Hematopoietic multipotent progenitor cell treated with erythropoietin and hydrocortisone succinate and interleukin-3 and kit ligand, for 17 days (in vitro differentiated cells): ENCODE results near the gene IGLL1.
"Not testable (repeated sequence)": the region's sequence is repeated elsewhere in the genome, so short reads cannot be mapped to it uniquely, and the experiment has no call there.

Experiments
- DNase-seq: peaks from one replicate; pipeline ENCODE4 v3.0.0-alpha.2; 2015; ENCODE audit warnings: low spot score

Gene IGLL1

GRCh38 chr22:23562186-23562585 is 17.9 kb downstream of the IGLL1 start:
- no peak for DNase-seq

GRCh38 chr22:23561025-23561510 is 19.0 kb downstream of the IGLL1 start:
- DNase-seq, result not testable (repeated sequence)

GRCh38 chr22:23560215-23560614 is 19.9 kb downstream of the IGLL1 start:
- DNase-seq, result not testable (repeated sequence)

- DNase-seq, result no peak
These were observed 22.6 kb downstream of the IGLL1 start for GRCh38 chr22:23557467-23557866.

- DNase-seq, result no peak
These were observed 23.1 kb downstream of the IGLL1 start for GRCh38 chr22:23557036-23557435.

GRCh38 chr22:23556026-23556620 is 24.0 kb downstream of the IGLL1 start:
- DNase-seq, result no peak

GRCh38 chr22:23555118-23555517 is 25.0 kb downstream of the IGLL1 start:
- DNase-seq, result no peak

- DNase-seq, result no peak
These were observed 25.9 kb downstream of the IGLL1 start for GRCh38 chr22:23553924-23554870.

GRCh38 chr22:23553438-23553837 is 26.7 kb downstream of the IGLL1 start:
- DNase-seq, result no peak

GRCh38 chr22:23552573-23552972 is 27.5 kb downstream of the IGLL1 start:
- DNase-seq, result no peak

- DNase-seq, result no peak
These were observed 28.7 kb downstream of the IGLL1 start for GRCh38 chr22:23551385-23551784.

- DNase-seq, result no peak
These were observed 29.9 kb downstream of the IGLL1 start for GRCh38 chr22:23550049-23550650.

- DNase-seq, result no peak
These were observed 30.9 kb downstream of the IGLL1 start for GRCh38 chr22:23549198-23549595.

GRCh38 chr22:23548501-23549197 is 31.4 kb downstream of the IGLL1 start:
- DNase-seq, result no peak

GRCh38 chr22:23547818-23548500 is 32.1 kb downstream of the IGLL1 start:
- DNase-seq, result no peak

- not testable (repeated sequence) for DNase-seq
These were observed 32.7 kb downstream of the IGLL1 start for GRCh38 chr22:23547382-23547781.

GRCh38 chr22:23544852-23545251 is 35.2 kb downstream of the IGLL1 start:
- no peak for DNase-seq

GRCh38 chr22:23543506-23544000 is 36.5 kb downstream of the IGLL1 start:
- DNase-seq, result not testable (repeated sequence)

GRCh38 chr22:23542933-23543332 is 37.2 kb downstream of the IGLL1 start:
- no peak for DNase-seq

- DNase-seq, result not testable (repeated sequence)
These were observed 37.7 kb downstream of the IGLL1 start for GRCh38 chr22:23542391-23542790.

GRCh38 chr22:23541849-23542281 is 38.2 kb downstream of the IGLL1 start:
- peak; percentile 37 for DNase-seq
